Erythroblast (primary cell): ENCODE results near the gene ACOT4.
"Not testable (repeated sequence)": the region's sequence is repeated elsewhere in the genome, so short reads cannot be mapped to it uniquely, and the experiment has no call there.

ENCODE experiments used
- GATA1 ChIP-seq: IDR thresholded peaks from 2 replicates; pipeline ENCODE4 v1.6.1; 2011; ENCODE audit warnings: low read depth, mild to moderate bottlenecking, control low read depth, low read length, moderate library complexity
- POLR2A ChIP-seq: IDR thresholded peaks from 2 replicates; pipeline ENCODE4 v1.6.1; 2011; ENCODE audit warnings: mild to moderate bottlenecking, low read length

- not testable (repeated sequence) for TF ChIP-seq POLR2A, GATA1
Measured at GRCh38 chr14:73557201-73557600, 34.5 kb upstream of the ACOT4 start.
